ENCODE data around the gene RBBP8.

- no peak for TF ChIP-seq REST (IDR thresholded peaks at IDR 0.05; ENCODE audit: low read depth)
- no peak for TF ChIP-seq EP300 (IDR thresholded peaks at IDR 0.05; ENCODE audit: borderline replicate concordance)
- no peak for TF ChIP-seq MAX (IDR thresholded peaks at IDR 0.05)
- TF ChIP-seq TEAD4 (IDR thresholded peaks at IDR 0.05), result no peak
- no peak for TF ChIP-seq TAF1 (IDR thresholded peaks at IDR 0.05; ENCODE audit: low read depth)
Observed at GRCh38 chr18:22902093-22902492, 31.0 kb upstream of the RBBP8 start.
